PFSK-1 (cell line): ENCODE data around the gene HEYL.

Source experiments
- FOXP2 ChIP-seq: optimal IDR thresholded peaks from 2 replicates; pipeline ENCODE3; 2011; ENCODE audit warnings: borderline replicate concordance, control low read depth, inconsistent platforms; ENCODE audit not compliant: insufficient read depth; ENCODE audit errors: extremely low read length, extremely low read depth
- POLR2AphosphoS5 ChIP-seq: IDR thresholded peaks from 2 replicates; pipeline ENCODE4 v1.6.1; 2012; ENCODE audit warnings: low read depth, mild to moderate bottlenecking, control low read depth, low read length, moderate library complexity
- REST ChIP-seq, 2 experiments: IDR thresholded peaks; 2 replicates each; pipeline versions ENCODE4 v1.6.1 to v1.8.0; 2011 to 2012; ENCODE audit warnings: low read depth in 2 of 2, low read length in 2 of 2, control low read depth in 1 of 2, inconsistent platforms in 1 of 2, mild to moderate bottlenecking in 1 of 2, moderate library complexity in 1 of 2; ENCODE audit not compliant: insufficient read depth in 1 of 2
- SIN3A ChIP-seq: IDR thresholded peaks from 2 replicates; pipeline ENCODE4 v1.6.1; 2012; ENCODE audit warnings: mild to moderate bottlenecking, low read length, moderate library complexity, borderline replicate concordance; ENCODE audit not compliant: insufficient read depth
- TAF1 ChIP-seq: IDR thresholded peaks from 2 replicates; pipeline ENCODE4 v1.6.1; 2012; ENCODE audit warnings: low read length, control low read depth, borderline replicate concordance; ENCODE audit not compliant: insufficient read depth

- TF ChIP-seq REST (IDR thresholded peaks at IDR 0.05; ENCODE audit: insufficient read depth in 1 of 2, low read depth in 2 of 2, low read length in 2 of 2) (no peak), POLR2AphosphoS5 (no peak), FOXP2 (no peak), TAF1 (no peak), SIN3A (no peak)
These were observed 18.0 kb upstream of the HEYL start for GRCh38 chr1:39657402-39657801.
